Activated T-helper 1 cell treated with anti-CD3 and anti-CD28 coated beads, Interleukin-12 subunit alpha, Interleukin-12 subunit beta, Interleukin-2, Interleukin-4 antibody, amounts not matched to agents 30 ng/mL and 10 ng/mL and 1 ng/mL, durations not matched to agents 14 hours and 24 hours and 36 hours (primary cell): ENCODE data around the gene USP37. TPM values are rescaled to one million over a fixed set of nuclear protein-coding genes. Genes with fewer than 3 reads are reported as not detected.

Source experiments
- DNase-seq: peaks from one replicate; pipeline ENCODE4 v3.0.0; 2021; ENCODE audit warnings: low spot score
- H3K27ac Mint-ChIP-seq: one replicate; pipeline ENCODE4 v1.8.0; 2021; ENCODE audit warnings: mild to moderate bottlenecking, mixed read lengths
- H3K27me3 Mint-ChIP-seq: one replicate; pipeline ENCODE4 v1.8.0; 2022; ENCODE audit warnings: mild to moderate bottlenecking, moderate library complexity, mixed read lengths; ENCODE audit not compliant: insufficient read depth
- H3K36me3 Mint-ChIP-seq: one replicate; pipeline ENCODE4 v1.8.0; 2021; ENCODE audit warnings: low read depth, mixed read lengths
- H3K4me1 Mint-ChIP-seq: one replicate; pipeline ENCODE4 v1.8.0; 2021; ENCODE audit warnings: low read depth, mixed read lengths
- H3K4me3 Mint-ChIP-seq: one replicate; pipeline ENCODE4 v1.8.0; 2021; ENCODE audit warnings: mild to moderate bottlenecking, moderate library complexity, mixed read lengths
- H3K9me3 Mint-ChIP-seq: one replicate; pipeline ENCODE4 v1.8.0; 2021; ENCODE audit warnings: mixed read lengths
- intact Hi-C: fragments of 100-400 bp; cut with micrococcal nuclease; formaldehyde crosslinking; loops from one replicate; pipeline ENCODE4 v1.15.1; 2024
- total RNA-seq: library from RNA; stranded (reverse); gene quantifications from 2 replicates; pipeline ENCODE4 v1.2.3, GENCODE V29; 2022

The USP37 gene
- total RNA-seq = 43.5 and 50.4 TPM in 2 replicates

DNA sequence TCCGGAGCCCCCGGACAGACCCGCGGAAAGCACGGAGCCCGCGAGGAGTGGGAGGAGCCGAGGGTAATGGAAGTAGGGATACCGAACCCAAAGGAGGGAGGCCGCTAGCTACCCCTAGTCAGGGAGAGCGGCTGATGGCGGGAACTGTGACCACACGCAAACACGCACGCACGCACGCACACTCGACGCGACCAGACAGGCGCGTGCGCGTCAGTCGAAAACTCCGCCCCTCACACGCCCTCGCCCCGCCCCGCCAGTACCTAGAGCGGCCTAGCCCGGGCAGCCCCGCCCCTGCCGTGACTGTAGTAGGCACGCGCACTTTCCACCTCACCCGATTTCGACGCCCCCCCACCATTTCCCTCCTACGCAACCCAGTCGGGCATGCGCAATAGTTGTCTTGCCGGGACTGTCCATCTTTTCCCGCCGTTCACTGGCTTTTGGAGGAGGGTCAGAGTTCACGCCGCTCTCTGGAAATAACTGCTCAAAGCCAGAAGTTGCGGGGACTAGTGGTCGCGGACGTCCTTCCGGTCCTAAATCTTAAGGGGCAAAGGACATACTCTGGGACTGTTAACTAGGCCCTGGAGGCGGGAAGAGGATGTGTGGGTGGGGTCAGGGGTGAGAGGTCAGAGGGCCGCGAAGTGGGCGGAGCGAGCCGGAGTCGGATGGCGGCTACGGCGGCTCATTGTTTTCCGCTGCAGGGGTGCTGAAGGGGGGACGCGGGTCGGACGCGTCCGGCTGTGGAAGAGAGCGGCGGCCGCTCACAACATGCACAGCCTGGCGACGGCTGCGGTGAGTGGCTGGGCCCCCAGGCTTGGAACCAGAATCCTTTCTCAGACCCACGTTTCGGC lies at the start of gene USP37, which contains the start of gene CNOT9:
TSS of gene USP37 (minus strand) at position 162 of the 848 bp plus-strand sequence. CDS start 9,698 bp downstream, outside the sequence.
TSS of gene CNOT9 (plus strand) at position 650 of the 848 bp plus-strand sequence. CDS start at position 766, 116 bp downstream.
- intact Hi-C loops = loop anchor here (1.0 to 5.0 kb wide), 16 partner anchors 14 to 1029 kb away; partner anchors contain the start of genes AAMP, ARPC2, BCS1L and PNKD
- H3K27ac Mint-ChIP-seq = peak within 1 kb of the TSS; percentile 99
- peaks cover 59% of the 10 kb centered on the region for H3K4me1 Mint-ChIP-seq
- DNase-seq = peak; percentile 100
- H3K36me3 Mint-ChIP-seq = peaks cover 45% of the 10 kb centered on the region
- peak within 1 kb of the TSS; percentile 94 for H3K4me3 Mint-ChIP-seq
- peaks cover 3% of the 10 kb centered on the region for H3K27me3 Mint-ChIP-seq
- H3K9me3 Mint-ChIP-seq = no peaks in the 10 kb centered on the region

DNA sequence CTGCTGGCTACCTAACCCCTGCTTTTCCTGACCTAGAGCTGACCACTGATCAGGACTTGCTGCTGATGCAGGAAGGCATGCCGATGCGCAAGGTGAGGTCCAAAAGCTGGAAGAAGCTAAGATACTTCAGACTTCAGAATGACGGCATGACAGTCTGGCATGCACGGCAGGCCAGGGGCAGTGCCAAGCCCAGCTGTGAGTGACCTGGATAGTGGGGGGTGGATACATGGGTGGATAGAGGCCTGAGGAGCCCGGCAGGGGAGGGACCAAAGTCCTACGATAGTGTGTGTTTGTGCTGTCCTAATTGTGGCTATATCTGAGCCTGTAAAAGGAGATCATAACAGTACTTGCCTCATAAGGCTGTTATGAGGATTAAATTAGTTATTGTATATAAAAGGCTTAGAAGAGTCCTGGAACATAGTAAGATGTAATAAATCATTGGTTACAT lies 47.7 kb upstream of the USP37 start:
- no peaks in the 10 kb centered on the region for H3K4me1 Mint-ChIP-seq
- intact Hi-C loops = no loop called here
- H3K36me3 Mint-ChIP-seq = no peaks in the 10 kb centered on the region
- no peaks in the 10 kb centered on the region for H3K27me3 Mint-ChIP-seq
- DNase-seq = no peak
- no peak overlapping the region for H3K27ac Mint-ChIP-seq
- no peak overlapping the region for H3K4me3 Mint-ChIP-seq
- H3K9me3 Mint-ChIP-seq = no peaks in the 10 kb centered on the region

DNA sequence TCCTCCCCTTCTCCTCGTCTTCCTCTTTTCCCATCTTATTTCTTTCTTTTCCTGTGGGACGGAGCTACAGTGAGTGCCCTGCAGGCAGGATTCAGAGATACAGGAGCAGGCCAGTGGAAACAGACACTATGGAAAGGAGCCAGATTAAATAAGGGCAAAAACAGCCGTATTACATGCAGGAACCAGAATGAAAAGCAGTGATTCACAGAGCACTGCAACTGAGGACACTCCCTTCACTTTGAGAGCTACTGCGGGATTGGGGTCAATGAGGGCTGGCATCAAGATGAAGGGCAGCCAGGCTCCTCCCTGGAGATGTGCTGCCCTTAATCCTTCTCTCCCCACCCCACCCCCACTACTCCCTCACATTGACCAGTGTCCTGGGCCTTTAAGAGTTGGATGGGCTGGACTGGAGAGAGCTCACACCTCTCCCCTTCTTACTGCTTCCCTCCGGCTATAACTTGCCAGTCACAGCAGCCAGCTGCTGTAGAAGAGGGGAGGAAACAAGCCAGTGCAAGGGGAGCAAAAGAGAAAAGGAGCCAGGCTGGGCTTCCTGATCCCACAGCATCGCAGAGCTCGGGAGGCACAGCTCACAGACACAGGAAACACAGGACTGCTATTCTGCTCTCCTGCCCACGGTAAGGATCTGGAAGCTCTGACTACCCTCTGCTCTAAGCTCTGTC lies 39.4 kb upstream of the USP37 start, which contains the start of gene PLCD4:
TSS of gene PLCD4 (plus strand) at position 464 of the 680 bp plus-strand sequence. CDS start 7,841 bp downstream, outside the sequence.
- intact Hi-C loops = no loop called here
- peaks cover 10% of the 10 kb centered on the region for H3K27me3 Mint-ChIP-seq
- no peak for DNase-seq
- H3K36me3 Mint-ChIP-seq = no peaks in the 10 kb centered on the region
- no peaks in the 10 kb centered on the region for H3K4me1 Mint-ChIP-seq
- no peaks in the 10 kb centered on the region for H3K9me3 Mint-ChIP-seq
- no peak within 1 kb of the TSS for H3K27ac Mint-ChIP-seq
- no peak within 1 kb of the TSS for H3K4me3 Mint-ChIP-seq

GRCh38 chr2:218605432-218605831 lies 37.3 kb upstream of the USP37 start:
- H3K27me3 Mint-ChIP-seq = peaks cover 10% of the 10 kb centered on the region
- no peak for DNase-seq
- H3K27ac Mint-ChIP-seq = no peak overlapping the region
- H3K4me1 Mint-ChIP-seq = no peaks in the 10 kb centered on the region
- H3K9me3 Mint-ChIP-seq = no peaks in the 10 kb centered on the region
- no peak overlapping the region for H3K4me3 Mint-ChIP-seq
- H3K36me3 Mint-ChIP-seq = no peaks in the 10 kb centered on the region
- intact Hi-C loops = no loop called here

- intact Hi-C loops = no loop called here
- no peaks in the 10 kb centered on the region for H3K9me3 Mint-ChIP-seq
- H3K27me3 Mint-ChIP-seq = no peaks in the 10 kb centered on the region
- no peak for DNase-seq
- H3K36me3 Mint-ChIP-seq = peaks cover 48% of the 10 kb centered on the region
- H3K27ac Mint-ChIP-seq = no peak overlapping the region
- H3K4me1 Mint-ChIP-seq = peaks cover 21% of the 10 kb centered on the region
- H3K4me3 Mint-ChIP-seq = no peak overlapping the region
These were observed 17.4 kb upstream of the USP37 start for GRCh38 chr2:218585541-218585940.

- Mint-ChIP-seq H3K27me3 (no peaks in the 10 kb centered on the region), H3K36me3 (peaks cover 46% of the 10 kb centered on the region), H3K4me1 (peaks cover 24% of the 10 kb centered on the region), H3K27ac (no peak overlapping the region), H3K4me3 (no peak overlapping the region), H3K9me3 (no peaks in the 10 kb centered on the region)
- intact Hi-C loops = no loop called here
- DNase-seq = no peak
These were observed 16.1 kb upstream of the USP37 start for GRCh38 chr2:218583983-218584850.

DNA sequence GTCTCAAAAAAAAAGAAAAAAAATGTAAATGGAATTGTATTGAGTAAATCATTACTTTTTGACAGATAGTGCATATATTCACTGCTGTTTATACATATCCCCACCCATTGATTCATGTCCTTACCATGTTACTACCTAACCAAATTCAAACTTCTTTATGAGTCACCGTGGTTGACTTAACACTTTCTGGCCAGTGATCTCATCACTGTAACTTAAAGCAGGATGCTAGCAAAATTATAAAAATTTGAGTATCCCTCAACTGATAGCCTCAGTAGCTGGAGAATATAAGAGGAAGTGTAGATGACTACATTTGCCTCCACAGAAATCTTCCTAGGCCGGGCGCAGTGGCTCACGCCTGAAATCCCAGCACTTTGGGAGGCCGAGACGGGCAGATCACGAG lies 13.9 kb upstream of the USP37 start:
- Mint-ChIP-seq H3K27ac (peak overlapping the region; percentile 51), H3K36me3 (peaks cover 42% of the 10 kb centered on the region), H3K9me3 (no peaks in the 10 kb centered on the region), H3K4me1 (peaks cover 41% of the 10 kb centered on the region), H3K4me3 (peak overlapping the region; percentile 13), H3K27me3 (no peaks in the 10 kb centered on the region)
- no peak for DNase-seq
- intact Hi-C loops = loop anchor here (1.0 kb wide), 1 partner anchor 14 kb away; the partner anchor contains the start of genes CNOT9 and USP37

GRCh38 chr2:218578272-218578877 lies 10.2 kb upstream of the USP37 start:
- no peaks in the 10 kb centered on the region for H3K9me3 Mint-ChIP-seq
- H3K4me3 Mint-ChIP-seq = no peak overlapping the region
- H3K36me3 Mint-ChIP-seq = peaks cover 28% of the 10 kb centered on the region
- DNase-seq = no peak
- intact Hi-C loops = no loop called here
- H3K27me3 Mint-ChIP-seq = no peaks in the 10 kb centered on the region
- no peak overlapping the region for H3K27ac Mint-ChIP-seq
- peaks cover 46% of the 10 kb centered on the region for H3K4me1 Mint-ChIP-seq

DNA sequence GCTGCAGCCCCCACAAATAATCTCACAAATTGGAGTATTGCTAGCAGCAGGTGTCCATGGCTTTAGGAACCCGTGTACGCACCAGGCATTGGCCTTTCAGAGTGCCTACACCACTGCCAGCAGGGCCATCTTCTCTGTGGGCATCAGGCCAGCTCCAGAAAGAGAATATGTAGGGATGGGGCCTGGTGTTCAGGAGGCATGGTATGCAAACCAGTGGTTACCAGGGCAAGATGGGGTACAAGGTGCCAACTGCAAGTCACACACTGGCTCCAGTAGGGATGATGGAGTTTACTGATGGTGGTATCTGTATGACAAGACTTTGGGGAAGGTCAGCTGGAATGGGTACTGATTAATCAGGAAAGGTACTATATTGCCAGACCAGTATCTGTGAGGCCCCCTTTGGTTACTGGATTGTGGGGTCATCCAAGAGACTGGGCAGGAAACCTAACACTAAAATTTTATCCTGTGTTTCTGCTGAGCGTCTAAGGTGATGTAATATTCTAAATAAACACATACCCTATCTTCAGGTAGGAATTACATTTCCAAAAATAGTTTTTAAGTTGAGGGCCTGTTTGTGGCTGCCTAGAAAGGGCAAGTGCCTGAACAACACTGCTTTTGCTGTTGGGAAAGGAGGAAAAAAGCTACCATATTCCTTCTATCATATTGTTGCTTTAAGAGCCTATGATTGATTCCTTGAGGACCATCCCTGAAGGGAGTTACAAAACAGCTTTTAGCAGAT lies 9.5 kb upstream of the USP37 start:
- intact Hi-C loops = no loop called here
- H3K4me1 Mint-ChIP-seq = peaks cover 46% of the 10 kb centered on the region
- DNase-seq = no peak
- H3K9me3 Mint-ChIP-seq = no peaks in the 10 kb centered on the region
- H3K27me3 Mint-ChIP-seq = no peaks in the 10 kb centered on the region
- peaks cover 25% of the 10 kb centered on the region for H3K36me3 Mint-ChIP-seq
- no peak overlapping the region for H3K4me3 Mint-ChIP-seq
- no peak overlapping the region for H3K27ac Mint-ChIP-seq

GRCh38 chr2:218576854-218577253 lies 8.7 kb upstream of the USP37 start:
- no peak for DNase-seq
- H3K4me1 Mint-ChIP-seq = peaks cover 43% of the 10 kb centered on the region
- intact Hi-C loops = no loop called here
- H3K9me3 Mint-ChIP-seq = no peaks in the 10 kb centered on the region
- no peak overlapping the region for H3K27ac Mint-ChIP-seq
- H3K27me3 Mint-ChIP-seq = no peaks in the 10 kb centered on the region
- no peak overlapping the region for H3K4me3 Mint-ChIP-seq
- H3K36me3 Mint-ChIP-seq = peaks cover 23% of the 10 kb centered on the region

- intact Hi-C loops = no loop called here
- H3K27me3 Mint-ChIP-seq = peaks cover 3% of the 10 kb centered on the region
- H3K4me3 Mint-ChIP-seq = peak overlapping the region; percentile 94
- peak overlapping the region; percentile 99 for H3K27ac Mint-ChIP-seq
- H3K9me3 Mint-ChIP-seq = no peaks in the 10 kb centered on the region
- H3K36me3 Mint-ChIP-seq = peaks cover 40% of the 10 kb centered on the region
- peaks cover 46% of the 10 kb centered on the region for H3K4me1 Mint-ChIP-seq
- DNase-seq = no peak
These were observed 2.7 kb upstream of the USP37 start for GRCh38 chr2:218570850-218571249.
